Astrocyte of the cerebellum (primary cell): Measurements from ENCODE around the gene NPRL2.

ENCODE experiments used
- DNase-seq: peaks from one replicate; pipeline ENCODE4 v3.0.0-alpha.2; 2011; ENCODE audit warnings: low read depth
- H3K4me3 ChIP-seq: 2 replicates; pipeline ENCODE4 v1.5.1; 2011; ENCODE audit warnings: mild to moderate bottlenecking, low read depth, low read length, moderate library complexity
- in situ Hi-C: cut with HindIII; loops from 2 replicates; pipeline ENCODE4 v1.10.0; 2017; ENCODE audit warnings: low sequenced_read_pairs
- TF ChIP-seq, protein P1 (sequence below): IDR thresholded peaks from 2 replicates; pipeline ENCODE4 v1.5.1; 2012; ENCODE audit warnings: low read length, low read depth, moderate library complexity, mild to moderate bottlenecking; ENCODE audit errors: missing control alignments

Gene NPRL2

GRCh38 chr3:50350527-50351322, at the start of gene NPRL2, which contains the start of gene CYB561D2:
Gene NPRL2, minus strand, starts transcription at chr3:50350775. Its CDS starts 123 bp downstream, at chr3:50350652.
Gene CYB561D2, plus strand, starts transcription at chr3:50350862. Its CDS starts 572 bp downstream, at chr3:50351434.
- peak within 1 kb of the TSS; percentile 83 for H3K4me3 ChIP-seq
- TF ChIP-seq, protein P1, sequence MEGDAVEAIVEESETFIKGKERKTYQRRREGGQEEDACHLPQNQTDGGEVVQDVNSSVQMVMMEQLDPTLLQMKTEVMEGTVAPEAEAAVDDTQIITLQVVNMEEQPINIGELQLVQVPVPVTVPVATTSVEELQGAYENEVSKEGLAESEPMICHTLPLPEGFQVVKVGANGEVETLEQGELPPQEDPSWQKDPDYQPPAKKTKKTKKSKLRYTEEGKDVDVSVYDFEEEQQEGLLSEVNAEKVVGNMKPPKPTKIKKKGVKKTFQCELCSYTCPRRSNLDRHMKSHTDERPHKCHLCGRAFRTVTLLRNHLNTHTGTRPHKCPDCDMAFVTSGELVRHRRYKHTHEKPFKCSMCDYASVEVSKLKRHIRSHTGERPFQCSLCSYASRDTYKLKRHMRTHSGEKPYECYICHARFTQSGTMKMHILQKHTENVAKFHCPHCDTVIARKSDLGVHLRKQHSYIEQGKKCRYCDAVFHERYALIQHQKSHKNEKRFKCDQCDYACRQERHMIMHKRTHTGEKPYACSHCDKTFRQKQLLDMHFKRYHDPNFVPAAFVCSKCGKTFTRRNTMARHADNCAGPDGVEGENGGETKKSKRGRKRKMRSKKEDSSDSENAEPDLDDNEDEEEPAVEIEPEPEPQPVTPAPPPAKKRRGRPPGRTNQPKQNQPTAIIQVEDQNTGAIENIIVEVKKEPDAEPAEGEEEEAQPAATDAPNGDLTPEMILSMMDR = no peak
- in situ Hi-C loops = loop anchor here (5.0 kb wide), 1 partner anchor 257 kb away; no protein-coding TSS in a partner anchor
- peak; percentile 74 for DNase-seq

DNA sequence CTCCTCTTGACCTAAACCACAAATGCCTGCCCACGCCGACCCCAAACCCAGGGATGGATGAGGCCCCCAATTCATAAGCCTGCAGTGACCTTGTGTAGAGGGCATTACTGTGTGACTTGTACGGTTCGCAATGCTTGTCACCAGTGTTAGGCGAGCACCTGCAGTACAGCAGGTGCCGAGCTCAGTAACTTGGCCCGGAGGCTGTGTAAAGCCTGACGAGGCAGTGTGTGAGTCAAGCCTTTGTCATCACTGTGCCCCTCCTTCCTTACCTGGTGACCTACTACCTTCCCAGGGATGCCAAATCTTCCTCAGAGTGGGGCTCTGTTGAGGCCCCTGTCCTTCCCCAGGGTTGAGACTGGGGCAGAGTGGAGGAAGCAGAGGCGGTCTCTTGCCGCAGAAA, 45.9 kb upstream of the NPRL2 start:
- TF ChIP-seq, protein P1 = no peak
- DNase-seq = no peak
- in situ Hi-C loops = no loop called here
- no peak overlapping the region for H3K4me3 ChIP-seq

GRCh38 chr3:50395070-50395860, 44.7 kb upstream of the NPRL2 start:
- H3K4me3 ChIP-seq = no peak overlapping the region
- no peak for DNase-seq
- in situ Hi-C loops = no loop called here
- TF ChIP-seq, protein P1 = no peak

- H3K4me3 ChIP-seq = no peak overlapping the region
- TF ChIP-seq, protein P1 = no peak
- in situ Hi-C loops = no loop called here
- DNase-seq = no peak
These were observed 42.5 kb upstream of the NPRL2 start for GRCh38 chr3:50393061-50393460.

GRCh38 chr3:50392101-50392715, 41.6 kb upstream of the NPRL2 start:
- TF ChIP-seq, protein P1 = no peak
- DNase-seq = no peak
- in situ Hi-C loops = no loop called here
- no peak overlapping the region for H3K4me3 ChIP-seq

- no peak for DNase-seq
- in situ Hi-C loops = no loop called here
These were observed 40.1 kb upstream of the NPRL2 start for GRCh38 chr3:50390508-50391224.

More at GRCh38 chr3:50390508-50391224, 40.1 kb upstream of the NPRL2 start:
- H3K4me3 ChIP-seq = no peak overlapping the region
- TF ChIP-seq, protein P1 = no peak
